K562 (cell line): ENCODE measurements around the gene MYH3. TPM values are rescaled to one million over a fixed set of nuclear protein-coding genes. Genes with fewer than 3 reads are reported as not detected.

Experiments used
- ATAC-seq: fragments of 200-7000 bp; cut with Tn5 transposase; 3 replicates; pipeline ENCODE4 v1.9.1; 2020; ENCODE audit warnings: moderate library complexity
- BruUV-seq: library from RNA; stranded (reverse); fragments of 400-500 nt; replicated peaks from 2 replicates; lab custom pipeline; 2021; lab: Mats Ljungman, UMichigan
- CTCF ChIA-PET: fragments of 300-600 bp; formaldehyde crosslinking; extraction: SDS; loops from one replicate; lab custom pipeline; 2021; ENCODE audit warnings: low intra/inter-chr PET ratio; lab: Yijun Ruan, JAX
- POLR2A ChIA-PET: fragments of 300-600, 350-650 bp; sonication (Branson Sonifier 250); formaldehyde crosslinking; extraction: SDS; loops from one replicate; lab custom pipeline; 2021; ENCODE audit warnings: antibody characterized with exemption, inconsistent platforms; lab: Yijun Ruan, JAX
- DNase-seq, 4 experiments: peaks; one replicate each; pipeline versions ENCODE4 v3.0.0 to v3.0.0-alpha.2; 2011 to 2018; ENCODE audit warnings: low spot score in 3 of 4, mixed read lengths in 3 of 4; ENCODE audit errors: extremely low read depth in 1 of 4
- FAIRE-seq: peaks from 2 replicates; lab custom pipeline; 2011; peaks lifted over from hg19 to GRCh38; lab: Jason Lieb, UNC
- H2AFZ ChIP-seq: 2 replicates; pipeline ENCODE4 v1.6.0; 2011; ENCODE audit warnings: low read depth, low read length, control low read depth, inconsistent platforms
- H3K27ac ChIP-seq: fragments of 200-600 bp; 3 replicates; pipeline ENCODE4 v1.8.0; 2011; ENCODE audit warnings: low read depth, mild to moderate bottlenecking, control low read depth, inconsistent platforms, low read length, moderate library complexity, mixed read lengths; ENCODE audit errors: extremely low read depth
- H3K27me3 ChIP-seq, 2 experiments: fragments of 300-600 bp in 1 of 2; 2 replicates in 1 of 2; 3 replicates in 1 of 2; pipeline versions ENCODE4 v1.6.0 to v1.8.0; 2011; ENCODE audit warnings: inconsistent platforms in 2 of 2, low read length in 2 of 2, mild to moderate bottlenecking in 1 of 2, mixed read lengths in 1 of 2, moderate library complexity in 1 of 2; ENCODE audit not compliant: control insufficient read depth in 2 of 2, insufficient read depth in 2 of 2
- H3K36me3 ChIP-seq: fragments of 300-600 bp; 3 replicates; pipeline ENCODE4 v1.8.0; 2011; ENCODE audit warnings: mild to moderate bottlenecking, low read length, inconsistent platforms; ENCODE audit not compliant: control insufficient read depth, insufficient read depth
- H3K4me1 ChIP-seq, 2 experiments: fragments of 200-600 bp in 1 of 2; replicated peaks in 1 of 2; 2 replicates in 1 of 2; 3 replicates in 1 of 2; pipeline versions ENCODE4 v1.5.1 to v1.8.0; 2011; ENCODE audit warnings: inconsistent platforms in 2 of 2, low read length in 2 of 2, mild to moderate bottlenecking in 1 of 2, mixed read lengths in 1 of 2, moderate library complexity in 1 of 2; ENCODE audit not compliant: control insufficient read depth in 2 of 2, insufficient read depth in 2 of 2
- H3K4me2 ChIP-seq: 2 replicates; pipeline ENCODE4 v1.6.1; 2011; ENCODE audit warnings: low read length, control low read depth, inconsistent platforms, mixed read lengths; ENCODE audit not compliant: insufficient read depth
- H3K4me3 ChIP-seq: fragments of 200-600 bp; sonication (generic), shearing (Covaris generic); 2 replicates; pipeline ENCODE4 v1.5.1; 2016; ENCODE audit warnings: control low read depth, inconsistent platforms
- H3K79me2 ChIP-seq: fragments of 200-600 bp; 3 replicates; pipeline ENCODE4 v1.8.0; 2011; ENCODE audit warnings: low read length, inconsistent platforms; ENCODE audit not compliant: control insufficient read depth, insufficient read depth
- H3K9ac ChIP-seq, 2 experiments: 2 replicates each; pipeline versions ENCODE4 v1.6.0 to v1.6.1; 2011; ENCODE audit warnings: low read depth in 2 of 2, low read length in 2 of 2, control low read depth in 1 of 2, inconsistent platforms in 1 of 2, mild to moderate bottlenecking in 1 of 2, mixed read lengths in 1 of 2; ENCODE audit not compliant: insufficient read depth in 1 of 2
- H3K9me1 ChIP-seq: one replicate; pipeline ENCODE4 v1.6.0; 2011; ENCODE audit warnings: inconsistent platforms, mild to moderate bottlenecking, low read length, moderate library complexity; ENCODE audit not compliant: control insufficient read depth, insufficient read depth
- H3K9me3 ChIP-seq: replicated peaks from 2 replicates; pipeline ENCODE4 v1.5.1; 2011; ENCODE audit warnings: low read depth, low read length, inconsistent platforms; ENCODE audit not compliant: control insufficient read depth, insufficient read depth
- H4K20me1 ChIP-seq: replicated peaks from 2 replicates; pipeline ENCODE4 v1.6.1; 2011; ENCODE audit warnings: low read length, inconsistent platforms, mixed read lengths; ENCODE audit not compliant: control insufficient read depth, insufficient read depth
- CBX1 ChIP-seq: sonication (generic); IDR thresholded peaks from 2 replicates; pipeline ENCODE4 v1.6.1; 2016; ENCODE audit warnings: antibody characterized with exemption, low read depth, mild to moderate bottlenecking
- E2F3 ChIP-seq: fragments of 250-450 bp; sonication (Bioruptor Pico); IDR thresholded peaks from 2 replicates; pipeline ENCODE4 v1.4.0; 2020; ENCODE audit warnings: mild to moderate bottlenecking
- FOXP4 ChIP-seq: sonication (generic); formaldehyde crosslinking; IDR thresholded peaks from 2 replicates; pipeline ENCODE4 v1.8.0; 2022; ENCODE audit warnings: mild to moderate bottlenecking, missing genetic modification reagents, borderline replicate concordance
- HCFC1 ChIP-seq: IDR thresholded peaks from 2 replicates; pipeline ENCODE4 v1.6.1; 2012; ENCODE audit warnings: low read depth, low read length, improper control_type of control experiment
- HDGF ChIP-seq: fragments of 450-650 bp; IDR thresholded peaks from 2 replicates; pipeline ENCODE4 v1.6.1; 2016
- HNRNPLL ChIP-seq: fragments of 200-400 bp; formaldehyde crosslinking; IDR thresholded peaks from 2 replicates; pipeline ENCODE4 v1.6.1; 2017; ENCODE audit warnings: low read length, low read depth, mild to moderate bottlenecking; ENCODE audit not compliant: poor library complexity, severe bottlenecking
- KDM2B ChIP-seq: fragments of 250-450 bp; sonication (Bioruptor Pico); IDR thresholded peaks from 2 replicates; pipeline ENCODE4 v1.8.0; 2021; ENCODE audit warnings: mild to moderate bottlenecking, moderate library complexity
- MCM2 ChIP-seq: fragments of 450-650 bp; IDR thresholded peaks from 2 replicates; pipeline ENCODE4 v1.6.1; 2017; ENCODE audit warnings: low read depth, mild to moderate bottlenecking
- MTA1 ChIP-seq: fragments of 450-650 bp; IDR thresholded peaks from 2 replicates; pipeline ENCODE4 v1.6.1; 2017; ENCODE audit warnings: borderline replicate concordance
- MYBL2 ChIP-seq, 2 experiments: fragments of 450-650 bp in 1 of 2; sonication (generic) in 1 of 2; formaldehyde crosslinking in 1 of 2; IDR thresholded peaks; 2 replicates each; pipeline versions ENCODE4 v1.6.1 to v1.8.1; 2017 to 2022; ENCODE audit warnings: borderline replicate concordance in 1 of 2, inconsistent platforms in 1 of 2, low read depth in 1 of 2, mild to moderate bottlenecking in 1 of 2, missing genetic modification reagents in 1 of 2, moderate library complexity in 1 of 2
- PATZ1 ChIP-seq: fragments of 250-450 bp; sonication (Bioruptor Pico); IDR thresholded peaks from 2 replicates; pipeline ENCODE4 v1.5.0; 2020; ENCODE audit warnings: mild to moderate bottlenecking, borderline replicate concordance
- PKNOX1 ChIP-seq: fragments of 450-650 bp; IDR thresholded peaks from 2 replicates; pipeline ENCODE4 v1.6.1; 2016
- RNF2 ChIP-seq: sonication (generic); IDR thresholded peaks from 2 replicates; pipeline ENCODE4 v1.6.1; 2016
- SOX6 ChIP-seq: fragments of 450-650 bp; IDR thresholded peaks from 2 replicates; pipeline ENCODE4 v1.6.1; 2014; ENCODE audit warnings: mild to moderate bottlenecking
- SRSF1 ChIP-seq: fragments of 200-400 bp; formaldehyde crosslinking; IDR thresholded peaks from 2 replicates; pipeline ENCODE4 v1.6.1; 2017; ENCODE audit warnings: mild to moderate bottlenecking, low read depth, low read length, moderate library complexity
- VEZF1 ChIP-seq: fragments of 200-800 bp; sonication (Bioruptor generic); IDR thresholded peaks from 2 replicates; pipeline ENCODE4 v1.6.1; 2017; ENCODE audit warnings: missing genetic modification characterization, missing compliant biosample characterization
- ZBTB1 ChIP-seq: sonication (generic); formaldehyde crosslinking; IDR thresholded peaks from 2 replicates; pipeline ENCODE4 v1.8.1; 2023; ENCODE audit warnings: missing genetic modification reagents, low read depth, mild to moderate bottlenecking, borderline replicate concordance
- WGBS: fragments of 100-300 bp; shearing (Covaris generic); methylation state at CpG from one replicate; pipeline ENCODE4 v1.1.6; 2016; ENCODE audit warnings: low coverage, mixed read lengths; ENCODE audit not compliant: insufficient coverage; ENCODE audit errors: missing lambda C conversion rate; 5-methylcytosine and 5-hydroxymethylcytosine counted together
- in situ Hi-C: fragments of 300-500 bp; cut with MboI; formaldehyde crosslinking; loops from 4 replicates; pipeline ENCODE4 v1.15.0; 2018; ENCODE audit warnings: inconsistent platforms, mixed read lengths
- intact Hi-C: fragments of 100-400 bp; cut with micrococcal nuclease; formaldehyde crosslinking; loops from 2 replicates; pipeline ENCODE4 v1.14.2; 2022
- polyA plus RNA-seq, 8 experiments: library from polyadenylated mRNA; depleted of rRNA in 4 of 8; stranded (reverse) in 5 of 8; unstranded in 3 of 8; fragments of >200 nt; fragmentation: Nextera tagmentation in 2 of 8; fragmentation: Illumina TruSeq in 1 of 8; extraction: Ambion mirVana in 2 of 8; extraction: Trizol in 1 of 8; gene quantifications; 2 replicates each; pipeline versions ENCODE4 v1.2.1 to v1.2.3, GENCODE V29; 2011 to 2014; ENCODE audit warnings: inconsistent platforms in 1 of 8, missing spikeins in 1 of 8
- total RNA-seq, 7 experiments: library from RNA; depleted of rRNA in 6 of 7; stranded (reverse); fragments of >200 nt in 6 of 7; fragmentation: Illumina TruSeq in 2 of 7; extraction: Trizol in 2 of 7; gene quantifications; 2 replicates each; pipeline versions ENCODE4 v1.2.1 to v1.2.3, GENCODE V29; 2011 to 2021; ENCODE audit warnings: low replicate concordance in 1 of 7

MYH3 gene
- total and polyA plus RNA-seq, 9 of the 15 experiments (the other 6 are each of a cell fraction or from before 2014, with no cell fraction given) = 0.24 to 0.75 (median 0.40) TPM; not detected in 1

- peaks cover 0 to 3% of the 10 kb centered on the region in 2 experiments; a peak in 2 of 5 replicates for H3K4me1 ChIP-seq
- intact Hi-C loops = no loop called here
- in situ Hi-C loops = no loop called here
- no peaks in the 10 kb centered on the region for H3K9me3 ChIP-seq
- BruUV-seq = no TSS peak
- H3K36me3 ChIP-seq = peaks cover 10% of the 10 kb centered on the region; the same call in 2 of the 3 replicates
- H4K20me1 ChIP-seq = no peaks in the 10 kb centered on the region
- no peaks in the 10 kb centered on the region for H3K9me1 ChIP-seq
- H3K4me2 ChIP-seq = no peak overlapping the region
- ChIA-PET CTCF (no interaction called here), POLR2A (no interaction called here)
- DNase-seq (no peak), ATAC-seq (no peak), FAIRE-seq (no peak)
- no peak overlapping the region for H2AFZ ChIP-seq
- no peak overlapping the region for H3K27ac ChIP-seq
- H3K4me3 ChIP-seq = no peak overlapping the region
- WGBS = 82% methylated on average over 1 of the region's 1 CpG
- H3K9ac ChIP-seq = no peak overlapping the region
- H3K79me2 ChIP-seq = peaks cover 47% of the 10 kb centered on the region
- no peaks in the 10 kb centered on the region for H3K27me3 ChIP-seq
- TF ChIP-seq HDGF = no peak
- no peak for TF ChIP-seq RNF2
- no peak for TF ChIP-seq CBX1
- no peak for TF ChIP-seq HNRNPLL
- TF ChIP-seq ZBTB1 (CRISPR knock-in tag) = no peak
- TF ChIP-seq FOXP4 (CRISPR knock-in tag) = no peak
- TF ChIP-seq HCFC1 = no peak
- no peak for TF ChIP-seq PATZ1 (CRISPR knock-in tag)
- TF ChIP-seq KDM2B (CRISPR knock-in tag) = no peak
- no peak for TF ChIP-seq SRSF1
- TF ChIP-seq E2F3 = no peak
- no peak for TF ChIP-seq MCM2
- TF ChIP-seq SOX6 = no peak
- TF ChIP-seq MYBL2 (IDR thresholded peaks at IDR 0.05; ENCODE audit: low read depth) = no peak
- no peak for TF ChIP-seq MYBL2 (CRISPR knock-in tag; IDR thresholded peaks at IDR 0.05; ENCODE audit: borderline replicate concordance)
- no peak for TF ChIP-seq PKNOX1
- no peak for TF ChIP-seq VEZF1
- TF ChIP-seq MTA1 = no peak
These were observed 42.7 kb upstream of the MYH3 start for GRCh38 chr17:10699856-10700255.
